GM21390 (cell line): Measurements from ENCODE around the gene IGF2R.
"Not testable (repeated sequence)": the region's sequence is repeated elsewhere in the genome, so short reads cannot be mapped to it uniquely, and the experiment has no call there.

Experiments used
- ATAC-seq: cut with Tn5 transposase; IDR thresholded peaks from one replicate; pipeline ENCODE4 v1.9.1; 2021; ENCODE audit not compliant: unreplicated experiment

The IGF2R gene

GRCh38 chr6:160070831-160071230 is 101.9 kb downstream of the IGF2R start:
- ATAC-seq: no peak

- ATAC-seq: no peak
These were observed 103.2 kb downstream of the IGF2R start for GRCh38 chr6:160071805-160072690.

DNA sequence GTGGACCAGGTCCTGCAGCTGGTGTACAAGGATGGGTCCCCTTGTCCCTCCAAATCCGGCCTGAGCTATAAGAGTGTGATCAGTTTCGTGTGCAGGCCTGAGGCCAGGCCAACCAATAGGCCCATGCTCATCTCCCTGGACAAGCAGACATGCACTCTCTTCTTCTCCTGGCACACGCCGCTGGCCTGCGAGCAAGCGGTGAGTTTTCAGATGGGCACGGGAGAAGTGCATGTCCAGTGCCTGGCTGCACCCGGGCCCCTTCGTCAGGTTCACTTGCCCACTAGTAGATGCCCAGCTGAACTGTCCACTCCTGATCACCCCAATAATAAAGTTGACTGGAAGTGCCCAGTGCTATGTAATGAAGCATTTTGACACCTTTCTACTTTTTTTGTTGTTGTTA is 104.4 kb downstream of the IGF2R start:
- ATAC-seq: no peak

- no peak for ATAC-seq
These were observed 107.1 kb downstream of the IGF2R start for GRCh38 chr6:160076009-160076408.

DNA sequence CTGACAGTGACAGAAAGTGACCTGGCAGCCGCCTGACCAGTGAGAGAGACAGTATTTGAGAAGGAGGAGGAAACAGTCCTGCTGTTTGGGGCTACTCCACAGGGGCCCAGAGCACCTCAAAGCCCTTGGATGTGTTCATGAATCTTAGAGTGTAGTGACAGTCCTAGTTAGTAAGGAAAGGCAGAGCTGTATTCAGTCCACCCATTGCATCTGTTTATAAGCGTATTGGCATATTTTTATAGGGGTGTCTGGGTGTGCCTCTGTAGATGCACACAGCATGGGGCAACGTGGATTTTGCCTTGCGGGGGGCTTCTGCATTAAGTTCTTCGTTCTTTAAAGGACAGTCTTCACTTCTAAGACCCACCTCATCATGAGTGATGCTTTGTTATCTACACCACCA is 108.1 kb downstream of the IGF2R start:
- ATAC-seq: no peak

GRCh38 chr6:160077526-160077925 is 108.6 kb downstream of the IGF2R start:
- ATAC-seq: no peak

- no peak for ATAC-seq
These were observed 110.2 kb downstream of the IGF2R start for GRCh38 chr6:160078883-160079685.

DNA sequence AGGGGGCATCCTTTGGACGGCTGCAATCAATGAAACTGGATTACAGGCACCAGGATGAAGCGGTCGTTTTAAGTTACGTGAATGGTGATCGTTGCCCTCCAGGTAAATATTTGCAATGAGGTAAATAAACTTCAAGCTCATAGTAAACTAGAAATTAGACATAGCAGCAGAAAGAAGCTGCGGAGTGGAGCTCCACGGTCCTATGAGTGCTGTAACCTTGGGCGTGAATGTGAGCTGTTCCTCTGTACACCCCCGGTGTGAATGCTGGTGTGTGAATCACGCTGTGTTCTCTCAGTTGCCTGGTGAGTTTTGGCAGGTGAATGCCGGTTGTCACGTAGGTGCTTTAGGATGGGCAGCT is 110.8 kb downstream of the IGF2R start:
- ATAC-seq: no peak

DNA sequence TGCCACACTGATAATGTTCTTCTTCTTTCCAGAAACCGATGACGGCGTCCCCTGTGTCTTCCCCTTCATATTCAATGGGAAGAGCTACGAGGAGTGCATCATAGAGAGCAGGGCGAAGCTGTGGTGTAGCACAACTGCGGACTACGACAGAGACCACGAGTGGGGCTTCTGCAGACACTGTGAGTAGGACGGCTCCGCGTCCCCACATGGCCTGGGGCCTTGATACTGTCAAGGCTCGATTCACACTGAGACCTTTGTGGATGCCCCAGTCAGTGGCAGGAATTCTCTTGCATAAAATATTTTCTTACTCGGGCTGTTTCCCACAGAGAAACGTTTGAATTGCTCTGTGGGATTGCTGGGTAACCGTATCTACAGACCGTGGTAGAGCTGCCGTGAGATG is 111.2 kb downstream of the IGF2R start:
- no peak for ATAC-seq

- no peak for ATAC-seq
These were observed 112.5 kb downstream of the IGF2R start for GRCh38 chr6:160081398-160081797.

DNA sequence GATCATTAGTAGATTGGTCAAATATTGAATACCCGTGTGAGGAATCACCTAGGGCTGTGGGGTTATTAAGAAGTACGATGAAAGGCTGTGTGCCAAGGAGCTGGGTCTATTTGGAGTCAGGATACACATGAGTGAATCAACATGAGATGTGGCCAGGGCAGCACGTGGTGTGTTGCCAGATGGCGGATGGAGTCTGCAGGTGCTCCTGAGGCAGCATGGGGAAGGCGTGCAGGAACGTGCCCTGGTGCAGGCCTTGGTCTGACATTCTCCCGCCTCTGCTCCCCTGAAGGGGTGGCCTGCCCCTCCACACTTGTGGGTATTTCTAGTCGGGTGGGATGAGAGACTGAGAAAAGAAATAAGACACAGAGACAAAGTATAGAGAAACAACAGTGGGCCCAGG is 113.7 kb downstream of the IGF2R start:
- no peak for ATAC-seq

DNA sequence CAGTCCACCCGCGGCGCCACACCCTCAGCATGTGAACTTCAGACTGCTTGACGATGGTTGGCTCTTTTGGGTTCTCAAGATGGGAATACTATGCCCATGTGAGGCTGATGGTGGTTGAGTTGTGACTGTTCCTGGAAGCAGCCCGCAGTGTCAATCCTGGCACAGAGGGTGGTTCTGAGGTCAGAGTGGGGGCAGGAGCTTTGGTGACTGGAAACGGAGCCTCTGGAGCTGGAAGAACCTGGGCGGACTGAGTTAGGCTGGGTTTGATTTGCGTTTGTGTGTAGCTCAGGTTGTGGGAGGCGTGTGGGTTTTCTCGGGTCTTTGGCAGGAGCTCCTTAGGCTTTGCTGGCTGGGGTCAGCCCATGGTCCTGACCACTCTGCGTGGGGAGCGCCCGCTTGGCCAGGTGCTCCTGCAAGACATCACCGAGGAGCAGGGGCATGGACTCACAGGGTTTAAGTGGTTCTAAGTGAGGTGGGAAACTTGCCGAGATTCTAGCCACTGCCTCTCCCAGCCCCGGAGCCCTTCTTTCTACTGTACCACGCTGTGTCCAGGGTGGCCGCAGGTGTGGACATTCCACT is 115.4 kb downstream of the IGF2R start:
- ATAC-seq: no peak

DNA sequence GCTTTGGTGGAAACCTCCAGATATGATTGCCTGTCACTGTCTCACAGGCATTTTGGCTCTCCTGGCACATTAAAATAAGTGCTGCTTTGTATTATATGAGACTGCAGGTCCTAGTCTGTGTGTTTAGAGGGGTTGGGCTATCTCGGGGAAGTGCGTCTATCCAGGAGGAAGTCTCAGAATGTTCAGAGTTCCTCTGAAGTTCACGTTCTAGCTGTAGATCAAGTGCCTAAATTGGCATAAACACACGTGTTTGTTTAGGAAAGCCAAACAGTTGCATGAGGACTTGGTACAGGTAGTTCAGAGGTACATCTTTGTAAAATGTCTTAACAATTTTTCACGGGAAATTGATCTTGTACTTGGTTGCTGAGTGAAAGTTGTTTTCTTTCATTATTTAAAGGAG is 116.3 kb downstream of the IGF2R start:
- no peak for ATAC-seq

GRCh38 chr6:160085713-160086505 is 117.0 kb downstream of the IGF2R start:
- ATAC-seq: no peak

- ATAC-seq: no peak
These were observed 117.9 kb downstream of the IGF2R start for GRCh38 chr6:160086754-160087153.

DNA sequence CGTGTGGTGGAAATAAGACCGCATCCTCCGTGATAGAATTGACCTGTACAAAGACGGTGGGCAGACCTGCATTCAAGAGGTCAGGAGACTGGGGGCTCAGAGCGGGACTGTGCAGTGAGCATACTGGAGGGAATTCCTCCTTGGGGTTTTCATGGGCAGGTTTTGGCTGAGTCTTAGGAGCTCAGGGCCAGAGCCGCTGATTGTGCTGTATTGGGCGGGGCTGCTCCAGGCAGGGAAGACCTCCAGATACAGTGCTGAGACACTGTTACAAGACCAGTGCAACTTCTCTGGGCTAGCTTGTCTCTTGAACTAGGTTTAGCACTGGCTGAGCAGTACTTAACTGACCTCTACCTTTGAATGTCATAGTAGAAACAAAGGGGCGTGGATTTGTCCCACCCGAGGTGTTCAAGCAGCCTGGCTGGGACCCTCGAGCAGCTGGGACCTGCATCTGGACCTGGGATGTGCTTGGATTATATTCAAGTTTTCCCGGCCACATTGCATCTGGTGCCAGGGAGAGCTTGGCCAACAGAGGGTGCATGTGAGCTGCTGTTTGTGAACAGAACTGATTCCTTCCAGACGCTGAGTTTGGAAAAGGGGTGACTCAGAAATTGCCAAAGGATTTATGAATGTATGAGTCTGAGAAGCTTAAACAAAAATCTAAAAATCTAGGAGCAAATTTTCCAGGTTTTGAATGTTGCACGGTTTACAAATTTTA is 119.3 kb downstream of the IGF2R start:
- ATAC-seq: no peak

DNA sequence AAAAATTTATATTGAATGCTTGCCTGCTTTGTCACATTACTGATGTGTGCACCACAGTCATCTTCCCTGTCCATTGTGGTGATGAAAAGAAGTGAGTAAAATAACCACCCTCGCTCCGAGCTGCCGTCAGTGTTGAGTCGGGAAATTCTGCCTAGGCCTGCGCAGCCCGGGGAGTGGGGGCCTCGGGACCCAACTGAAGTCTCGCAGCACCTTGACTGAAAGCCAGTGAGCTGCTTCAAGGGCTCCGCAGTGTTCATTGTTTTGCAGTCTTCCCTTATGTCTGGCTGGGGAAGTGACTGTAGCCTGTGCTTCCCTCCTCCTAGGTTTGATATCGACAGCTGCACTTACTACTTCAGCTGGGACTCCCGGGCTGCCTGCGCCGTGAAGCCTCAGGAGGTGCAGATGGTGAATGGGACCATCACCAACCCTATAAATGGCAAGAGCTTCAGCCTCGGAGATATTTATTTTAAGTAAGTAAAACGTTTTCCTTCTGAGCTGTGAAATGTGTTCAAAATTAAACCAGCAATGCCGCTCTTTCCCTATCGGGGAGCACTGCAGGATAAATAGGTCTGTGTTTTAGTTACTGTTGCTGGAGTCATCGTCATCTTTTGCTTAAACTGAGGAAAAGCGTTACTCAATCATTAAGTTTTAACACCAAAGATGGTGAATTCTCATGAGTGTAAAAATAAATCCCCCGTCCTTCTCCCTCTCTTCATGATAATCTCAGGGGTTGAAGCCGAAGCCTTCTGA is 120.1 kb downstream of the IGF2R start:
- no peak for ATAC-seq

DNA sequence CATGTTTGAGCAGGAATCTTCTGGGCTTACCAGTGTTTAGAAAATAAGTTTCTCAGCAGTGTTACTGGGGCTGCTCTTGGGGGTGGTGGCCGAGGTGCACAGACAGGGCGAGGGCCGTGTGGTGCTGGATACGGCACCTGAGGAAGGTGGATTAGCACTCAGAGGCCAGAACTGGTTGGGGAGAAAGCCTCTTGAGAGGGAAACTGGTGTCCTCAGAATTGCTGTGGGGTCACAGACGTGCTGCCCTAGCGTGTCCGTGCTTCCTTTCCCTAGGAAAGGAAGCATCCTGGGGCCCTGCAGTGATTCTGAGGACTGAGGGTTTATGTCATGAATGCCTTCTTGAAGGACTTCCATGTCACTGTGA is 120.6 kb downstream of the IGF2R start:
- no peak for ATAC-seq

GRCh38 chr6:160090442-160091239 is 121.8 kb downstream of the IGF2R start:
- ATAC-seq: not testable (repeated sequence)
